NCI-H748 (cell line): ENCODE data around the gene CFAP157.

Source experiments
- DNase-seq: peaks from one replicate; lab custom pipeline; 2025; ENCODE audit not compliant: unreplicated experiment; lab: John Stamatoyannopoulos, UW

CFAP157 gene

DNA sequence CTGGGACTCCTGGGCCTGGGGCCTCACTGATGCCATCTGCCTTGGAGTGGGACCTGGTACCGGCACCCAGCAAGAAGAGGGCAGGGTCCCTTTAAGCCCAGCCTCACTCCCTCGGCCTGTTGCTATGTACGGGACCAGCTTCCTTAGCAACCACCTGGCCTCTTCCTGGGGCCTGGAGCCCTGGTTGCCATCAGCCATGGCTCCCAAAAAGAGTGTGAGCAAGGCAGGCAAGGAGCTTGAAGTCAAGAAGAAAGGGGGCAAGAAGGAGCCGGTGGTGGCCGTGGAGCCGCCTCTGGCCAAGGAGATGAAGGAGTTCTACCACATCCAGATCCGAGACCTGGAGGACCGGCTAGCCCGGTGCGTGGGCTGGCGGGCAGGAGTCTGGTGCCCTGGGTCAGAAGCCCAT, at the start of gene CFAP157:
CFAP157 (plus strand) TSS at position 153 of the 406 bp plus-strand sequence; CDS start at position 197, 44 bp downstream.
- peak; percentile 74 for DNase-seq

DNA sequence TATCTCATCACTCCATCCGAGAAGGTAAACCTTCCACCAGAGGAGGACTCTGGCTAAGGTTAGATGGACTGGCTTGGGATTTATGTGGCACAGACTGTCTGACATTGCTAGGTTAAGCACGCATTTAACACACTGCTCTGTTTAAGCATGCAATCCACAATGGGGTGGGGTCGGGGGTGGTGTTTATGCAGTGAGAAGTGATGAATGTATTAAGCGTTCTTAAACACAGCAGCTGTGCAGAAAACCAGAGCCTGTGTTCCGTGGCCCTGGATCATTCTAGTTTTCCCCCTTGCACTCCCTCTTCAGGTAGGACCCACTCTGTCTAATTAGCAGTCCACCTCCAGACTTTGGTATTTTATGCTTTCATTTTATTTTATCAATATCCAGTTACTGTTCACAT, 48.4 kb upstream of the CFAP157 start:
- DNase-seq: no peak

DNA sequence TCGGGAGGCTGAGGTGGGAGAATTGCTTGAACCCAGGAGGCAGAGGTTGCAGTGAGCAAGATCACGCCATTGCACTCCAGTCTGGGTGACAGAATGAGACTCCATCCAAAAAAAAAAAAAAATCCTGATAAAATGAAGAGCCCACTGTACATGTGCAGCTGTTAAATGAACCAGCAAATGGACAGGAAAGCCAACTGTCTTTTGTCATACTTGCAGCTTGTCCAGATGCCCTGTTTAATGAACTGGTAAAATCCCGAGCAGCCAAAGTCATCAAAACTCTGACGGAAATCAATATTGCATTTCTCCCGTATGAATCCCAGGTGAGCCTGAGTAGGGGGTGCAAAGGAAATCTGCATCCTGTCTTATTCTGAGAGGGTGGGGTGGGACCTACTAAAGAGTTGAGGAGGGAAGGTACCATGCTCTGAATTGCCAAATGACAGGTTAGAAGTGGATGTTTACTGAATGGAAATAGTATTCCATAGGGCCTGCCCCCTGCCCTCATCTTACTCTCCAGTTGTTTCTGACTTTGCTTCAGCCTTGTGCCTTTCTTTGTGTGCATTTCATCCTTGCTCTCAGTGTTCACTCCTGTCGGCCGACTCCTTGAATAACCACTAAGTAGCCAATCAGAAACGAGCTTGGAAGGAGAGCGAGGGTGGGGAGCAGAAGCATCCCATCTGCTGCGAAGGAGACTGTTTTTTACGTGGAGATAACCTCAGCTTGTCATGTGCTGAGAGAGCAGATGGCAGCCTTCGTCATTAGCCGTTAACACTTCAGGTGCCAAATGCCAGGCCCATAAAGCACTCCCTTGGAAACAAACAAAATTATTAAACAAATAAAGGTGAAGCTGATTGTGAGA, 45.7 kb upstream of the CFAP157 start:
- DNase-seq: peak; percentile 68

DNA sequence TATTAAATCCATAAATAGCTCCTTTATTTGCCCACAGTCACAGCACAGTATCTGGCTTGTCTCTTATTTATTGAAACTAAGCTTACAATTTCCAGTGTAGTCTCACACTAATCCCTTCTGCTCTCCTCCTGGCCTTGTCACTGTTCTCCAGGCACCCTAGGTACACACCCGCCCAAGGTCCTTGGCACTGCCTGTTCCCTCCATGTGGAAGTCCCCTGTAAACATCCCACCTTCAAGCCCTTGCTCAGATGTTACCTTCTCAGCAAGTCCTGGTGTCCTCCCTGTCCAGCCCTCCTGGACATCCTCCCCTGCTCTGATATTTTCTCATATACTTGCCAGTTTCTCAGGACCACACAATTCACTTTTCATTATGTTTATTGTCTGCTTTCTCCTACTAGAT, 44.2 kb upstream of the CFAP157 start:
- no peak for DNase-seq

DNA sequence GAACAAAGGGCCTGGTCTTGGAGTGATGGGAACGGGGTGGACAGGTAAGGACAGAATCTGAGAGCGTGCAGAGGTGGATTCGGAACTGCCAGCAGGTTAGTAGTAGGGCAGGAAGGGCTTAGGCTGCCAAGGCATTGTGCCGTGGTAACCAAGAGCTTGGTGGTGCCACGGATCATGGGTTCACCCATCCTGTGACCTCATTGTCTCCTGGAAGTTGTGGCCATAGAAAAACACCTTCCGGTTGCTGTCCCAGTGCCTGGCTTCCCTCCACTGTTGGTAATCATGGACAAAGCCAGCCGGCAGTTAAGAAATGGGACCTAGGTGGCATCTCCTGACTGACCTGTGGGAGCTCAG, 42.5 kb upstream of the CFAP157 start:
- DNase-seq: no peak

DNA sequence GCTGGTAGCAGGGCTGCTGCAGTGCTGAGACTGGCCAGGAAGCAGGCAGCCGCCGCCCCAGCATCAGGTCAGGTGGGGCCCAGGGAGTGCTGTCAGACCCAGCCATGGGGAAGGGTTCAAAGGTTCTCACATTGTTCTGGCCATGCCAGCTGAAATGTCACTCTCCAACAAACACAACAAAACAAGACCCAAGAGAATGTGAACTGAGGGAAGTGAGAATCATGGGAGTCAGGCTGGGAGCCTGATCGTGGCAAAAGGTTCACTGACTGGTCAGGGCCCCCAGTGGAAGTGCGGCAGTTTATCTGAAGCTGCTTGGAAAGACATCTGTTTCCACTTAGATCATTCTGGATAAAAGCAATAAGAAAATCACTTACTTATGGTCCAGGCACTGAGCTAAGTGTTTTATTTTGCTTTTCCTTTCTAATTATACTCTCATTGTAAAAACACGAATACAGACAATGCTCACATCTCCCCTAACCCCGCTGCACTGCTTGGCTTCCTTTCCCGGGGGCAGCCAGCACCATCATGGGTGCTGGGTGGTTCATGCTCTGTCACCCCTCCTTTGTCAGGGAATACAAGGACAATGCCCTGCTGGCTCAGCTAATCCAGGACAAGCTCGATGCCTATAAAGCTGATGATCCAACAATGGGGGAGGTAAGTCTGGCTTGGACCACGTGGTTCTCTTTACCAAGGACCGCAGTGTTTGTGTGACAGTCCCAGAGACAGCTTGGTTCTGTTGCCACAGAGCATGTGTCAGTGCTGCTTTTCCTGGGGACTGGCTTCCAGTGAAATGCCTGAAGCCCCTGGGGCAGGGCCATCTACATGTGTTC, 41.9 kb upstream of the CFAP157 start:
- no peak for DNase-seq

DNA sequence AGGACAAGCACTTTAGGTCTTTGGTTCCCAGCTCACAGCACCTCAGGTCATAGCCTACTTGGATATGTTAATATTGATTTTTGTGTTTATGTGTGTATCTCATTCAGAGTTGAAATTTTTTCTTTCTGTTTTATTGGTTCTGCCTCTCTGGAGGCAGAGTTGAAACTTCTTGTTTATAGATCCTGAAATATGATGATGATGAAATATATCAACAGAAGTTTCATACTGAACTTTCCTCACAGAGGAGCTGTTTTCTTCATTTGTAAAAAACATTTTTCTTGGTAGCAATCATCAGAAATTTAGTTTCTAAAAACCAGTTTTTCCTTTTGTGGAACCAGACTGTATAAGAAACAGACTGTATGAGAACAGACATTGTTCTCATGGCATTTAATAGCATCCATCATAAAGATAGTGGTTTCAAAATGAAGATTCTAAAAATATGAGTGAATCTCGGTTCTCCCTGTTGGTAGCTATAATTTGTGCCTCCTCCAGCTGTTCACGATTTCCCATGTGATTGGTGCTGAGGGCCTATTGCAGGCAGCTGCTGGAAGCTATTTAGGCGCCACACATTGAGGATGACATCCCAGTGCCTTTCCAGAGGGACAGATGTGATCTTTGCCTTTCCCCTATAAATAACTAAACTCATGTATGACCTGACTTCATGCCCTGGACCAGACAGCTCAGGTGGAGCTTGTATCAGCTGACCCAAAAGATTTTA, 39.5 kb upstream of the CFAP157 start:
- no peak for DNase-seq

DNA sequence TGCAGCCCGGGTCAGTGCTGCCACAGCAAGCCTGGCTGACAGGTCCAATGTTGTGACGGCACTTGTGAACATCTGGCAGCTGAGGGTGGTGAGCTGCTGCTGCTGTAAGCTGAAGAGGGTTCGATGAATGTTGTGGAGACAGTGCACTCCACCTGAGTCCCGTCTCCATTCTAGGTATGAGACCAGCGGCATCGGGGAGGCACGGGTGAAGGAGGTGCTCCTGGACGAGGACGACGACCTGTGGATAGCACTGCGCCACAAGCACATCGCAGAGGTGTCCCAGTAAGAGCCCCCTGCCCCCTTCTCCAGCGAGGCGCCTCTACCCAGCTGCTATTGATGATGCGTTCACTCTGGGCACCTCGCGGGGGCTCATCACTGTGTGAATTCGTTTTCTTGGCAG, 38.9 kb upstream of the CFAP157 start:
- no peak for DNase-seq

DNA sequence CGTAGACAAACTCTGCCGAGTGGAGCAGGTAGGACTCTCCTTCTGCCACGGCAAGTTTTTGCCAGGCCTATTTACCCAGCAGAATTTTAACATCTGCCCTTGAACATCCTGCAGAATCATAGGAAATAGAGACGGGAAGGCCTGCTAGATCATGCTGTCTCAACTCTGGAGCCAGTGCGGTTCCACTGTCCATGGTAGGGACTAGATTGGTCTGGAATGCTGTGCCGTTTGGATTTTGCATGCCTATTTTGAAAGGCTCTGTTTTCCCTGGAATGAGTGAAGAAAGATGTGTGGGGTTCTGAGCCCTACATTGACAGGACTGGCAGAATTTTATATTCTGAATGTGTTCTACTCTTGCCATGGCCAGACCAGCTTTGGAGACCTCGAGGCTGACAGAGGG, 33.6 kb upstream of the CFAP157 start:
- DNase-seq: no peak

DNA sequence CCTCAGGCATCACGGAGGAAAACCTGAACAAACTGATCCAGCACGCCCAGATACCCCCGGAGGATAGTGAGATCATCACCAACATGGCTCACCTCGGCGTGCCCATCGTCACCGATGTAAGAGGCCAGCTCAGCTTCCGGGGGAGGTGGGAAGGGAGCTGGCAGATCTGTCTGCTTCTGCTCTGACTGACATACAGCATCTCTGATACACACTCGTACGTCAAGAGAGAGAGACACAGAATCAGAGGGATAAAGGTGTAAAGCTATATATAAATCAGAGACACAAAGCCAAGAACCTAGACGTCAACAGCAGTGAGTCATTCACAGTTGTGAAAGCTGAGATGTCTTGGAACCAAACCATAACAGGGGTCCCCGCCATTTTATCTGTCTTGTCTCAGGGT, 30.1 kb upstream of the CFAP157 start:
- DNase-seq: no peak

DNA sequence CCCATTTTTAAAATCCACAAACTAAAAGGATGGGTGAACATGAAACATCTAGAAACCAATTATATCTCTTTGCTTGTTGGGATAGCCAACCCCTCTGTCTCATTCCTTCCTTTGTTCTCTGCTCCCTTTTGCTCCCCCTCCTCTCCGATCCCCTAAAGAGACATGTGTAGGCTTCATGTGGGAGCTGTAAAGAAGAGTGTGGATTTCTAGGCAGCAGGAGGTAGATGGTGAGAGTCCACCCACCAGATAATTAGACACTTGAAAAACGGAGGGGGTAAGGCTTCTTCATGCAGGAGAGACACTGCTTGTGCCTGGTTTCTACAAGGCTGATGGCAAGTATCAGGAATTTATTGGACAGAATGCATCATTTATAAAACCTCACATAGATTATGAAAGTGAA, 27.3 kb upstream of the CFAP157 start:
- no peak for DNase-seq

DNA sequence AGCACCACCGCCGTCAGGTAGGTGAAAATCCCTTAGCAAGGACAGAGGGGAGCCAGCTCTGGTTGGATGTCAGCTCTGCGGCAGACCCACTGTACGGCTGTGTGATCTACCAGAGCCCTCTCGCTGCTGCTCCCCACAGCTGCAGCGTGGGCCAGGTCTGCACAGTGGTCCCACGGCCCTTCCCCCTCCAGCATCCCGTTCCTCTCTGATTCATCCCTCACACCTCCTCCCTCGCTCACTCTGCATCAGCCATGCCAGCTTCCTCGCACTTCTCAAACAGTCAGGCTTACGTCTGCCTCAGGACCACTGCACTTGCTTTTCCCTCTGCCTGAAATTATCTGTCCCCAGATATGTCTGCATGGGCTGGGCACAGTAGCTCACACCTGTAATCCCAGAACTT, 26.6 kb upstream of the CFAP157 start:
- DNase-seq: no peak

DNA sequence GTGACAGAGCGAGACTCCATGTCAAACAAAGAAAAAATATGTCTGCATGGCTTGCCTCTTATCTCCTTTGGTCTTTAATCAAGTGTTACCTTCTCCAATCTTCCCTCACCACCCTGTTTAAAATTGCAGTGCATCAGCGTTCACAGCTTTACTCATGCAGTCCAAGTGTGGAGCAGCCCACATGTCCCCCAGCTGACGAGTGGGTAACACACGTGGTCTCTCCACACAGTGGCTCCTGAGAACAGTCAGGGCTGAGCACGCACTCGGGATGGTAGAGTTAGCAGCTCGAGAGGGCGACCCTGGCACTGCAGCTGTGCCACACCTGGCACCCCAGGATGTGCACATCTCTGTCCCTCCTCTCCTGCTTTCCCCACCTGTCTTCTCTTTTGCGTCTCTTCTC, 25.9 kb upstream of the CFAP157 start:
- no peak for DNase-seq

DNA sequence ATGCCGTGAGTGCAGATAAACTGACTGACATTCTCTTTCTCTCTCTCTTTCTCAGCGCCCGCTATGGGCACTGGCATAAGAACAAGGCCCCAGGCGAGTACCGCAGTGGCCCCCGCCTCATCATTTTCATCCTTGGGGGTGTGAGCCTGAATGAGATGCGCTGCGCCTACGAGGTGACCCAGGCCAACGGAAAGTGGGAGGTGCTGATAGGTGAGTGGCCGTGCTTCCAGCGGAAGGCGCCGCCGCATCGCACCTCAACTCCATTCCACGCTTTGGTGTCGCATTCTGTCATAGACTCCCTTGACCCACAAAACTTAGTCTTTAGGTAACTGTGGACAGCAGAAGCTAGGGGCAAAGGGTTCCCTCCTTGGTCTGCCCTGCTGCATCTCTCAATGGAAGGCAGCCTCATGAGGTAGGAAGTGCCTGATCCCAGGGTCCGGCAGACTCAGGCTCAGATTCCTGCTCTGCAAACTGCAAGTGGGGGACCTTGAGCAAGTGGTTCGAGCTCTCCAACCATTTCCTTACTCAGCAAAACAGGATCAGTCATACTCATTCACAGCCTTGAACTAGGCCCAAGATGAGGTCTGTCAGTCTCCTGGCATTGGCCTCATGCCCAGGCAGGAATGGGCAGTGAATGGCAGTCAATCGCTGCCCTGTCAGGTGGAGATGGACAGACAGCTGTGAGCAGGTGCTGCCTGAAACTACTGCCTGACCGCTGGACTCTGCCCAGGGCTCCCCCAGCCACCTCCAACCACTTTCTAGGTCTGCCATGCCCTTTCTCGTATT, 24.2 kb upstream of the CFAP157 start:
- DNase-seq: no peak

DNA sequence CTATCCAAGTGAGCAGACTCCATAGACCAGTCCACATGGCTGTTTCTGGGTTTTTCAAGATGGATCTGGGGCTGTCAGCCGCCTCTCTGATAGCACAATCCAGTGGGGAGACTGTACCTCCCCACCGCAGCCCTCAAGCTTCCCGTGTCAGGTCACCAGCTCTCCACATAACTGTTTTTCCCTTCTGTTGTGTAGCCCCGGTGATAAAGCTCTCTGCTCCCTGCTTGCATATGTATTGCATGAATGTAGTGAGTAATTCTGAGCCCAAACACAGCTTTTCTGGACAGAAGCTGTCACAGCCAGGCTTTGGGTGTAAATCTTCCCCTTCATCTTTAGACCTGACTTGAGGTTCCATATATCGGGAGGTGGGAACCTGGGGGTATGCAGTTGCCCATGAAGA, 23.1 kb upstream of the CFAP157 start:
- no peak for DNase-seq

DNA sequence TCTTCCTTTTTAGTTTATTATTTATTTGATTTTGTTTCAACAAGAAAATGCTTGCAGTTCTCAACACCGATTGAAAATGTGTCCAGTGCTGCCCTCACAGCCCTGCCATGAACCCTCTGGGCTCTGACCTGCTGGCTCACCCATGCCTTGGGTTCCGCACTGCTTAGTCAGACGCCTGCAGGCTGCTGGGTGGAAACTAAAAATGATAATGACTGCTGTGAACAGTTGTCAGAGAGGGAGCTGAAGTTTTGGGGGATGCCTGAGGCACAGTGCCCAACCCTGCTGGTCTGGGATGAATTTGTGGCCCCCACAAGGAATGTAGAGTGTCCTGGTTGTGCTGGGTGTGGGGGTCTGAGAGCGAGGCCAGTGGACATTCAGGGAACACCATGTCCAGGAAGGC, 22.2 kb upstream of the CFAP157 start:
- no peak for DNase-seq

DNA sequence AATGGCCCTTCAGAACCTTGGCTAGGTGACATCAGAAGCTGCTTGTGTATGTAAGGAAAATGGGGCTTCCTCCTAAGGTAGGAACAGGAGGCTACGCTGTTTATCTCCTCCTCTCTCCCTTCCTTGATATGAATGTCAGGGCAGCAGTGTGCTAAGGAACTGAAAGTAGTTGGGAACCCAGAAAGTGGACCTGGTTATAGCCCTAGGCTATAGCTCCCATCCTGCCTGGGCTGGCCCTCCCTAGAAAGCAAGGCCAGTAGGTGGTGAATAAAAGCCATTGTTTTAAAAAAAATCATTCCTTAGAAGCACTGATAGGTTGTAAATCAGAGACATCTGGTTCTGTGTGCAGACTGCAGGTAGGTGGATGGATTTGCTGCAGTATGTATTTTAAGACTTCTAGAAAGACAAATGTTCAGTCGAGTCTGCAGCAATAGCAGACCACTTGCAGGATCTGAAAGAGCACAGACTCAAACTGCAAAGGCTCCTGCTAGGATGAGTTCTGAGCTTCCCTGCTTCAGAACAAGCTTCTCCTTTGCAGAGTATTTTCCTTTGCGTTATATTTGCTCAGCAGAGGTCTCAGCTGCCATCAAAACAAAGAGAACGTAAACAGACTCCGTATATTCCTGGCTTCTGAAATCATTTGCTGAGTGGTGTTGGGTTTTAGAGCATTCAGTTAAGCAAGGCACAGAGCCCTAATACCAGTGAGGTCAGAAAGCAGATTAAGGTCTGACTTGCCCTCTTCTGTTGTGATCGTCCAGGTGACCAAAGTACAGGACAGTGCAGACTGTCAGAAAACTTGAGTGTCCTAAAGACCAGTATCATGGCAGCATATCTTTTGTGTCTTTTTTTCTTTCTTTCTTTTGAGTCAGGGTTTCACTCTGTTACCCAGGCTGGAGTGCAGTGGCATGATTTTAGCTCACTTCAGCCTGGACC, 20.1 kb upstream of the CFAP157 start:
- DNase-seq: no peak

DNA sequence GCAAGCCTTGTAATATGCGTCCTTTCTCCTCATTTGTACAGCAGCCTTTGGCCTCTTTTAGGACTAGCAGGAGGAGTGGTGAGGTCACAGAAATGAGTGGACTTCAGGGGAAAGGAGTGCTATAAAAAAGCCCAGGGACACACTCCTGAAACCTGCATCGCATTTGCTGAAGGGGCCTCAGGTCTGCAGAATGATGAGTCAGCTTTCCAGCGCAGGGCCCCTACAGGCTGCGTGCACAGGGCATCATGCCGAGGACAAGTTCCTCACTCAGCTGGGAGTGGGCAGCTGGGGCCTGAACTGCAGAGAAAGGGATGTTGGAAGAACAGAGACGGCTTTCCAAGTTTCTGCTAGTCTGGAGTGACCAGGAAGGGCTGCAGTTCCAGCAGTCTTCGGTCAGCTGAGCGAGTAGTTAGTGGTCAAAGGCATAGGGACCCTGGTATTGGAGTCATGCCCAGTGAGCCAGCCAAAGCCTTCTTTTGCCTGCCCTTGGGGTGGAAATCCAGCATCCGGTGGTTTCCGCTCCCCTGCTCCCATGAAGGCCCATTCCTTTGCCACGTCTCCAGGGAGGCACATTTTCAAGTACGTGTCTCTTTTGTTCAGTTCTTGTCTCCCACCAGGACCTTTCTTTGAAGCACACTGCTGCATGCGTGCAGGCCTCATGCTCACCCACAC, 17.3 kb upstream of the CFAP157 start:
- no peak for DNase-seq

DNA sequence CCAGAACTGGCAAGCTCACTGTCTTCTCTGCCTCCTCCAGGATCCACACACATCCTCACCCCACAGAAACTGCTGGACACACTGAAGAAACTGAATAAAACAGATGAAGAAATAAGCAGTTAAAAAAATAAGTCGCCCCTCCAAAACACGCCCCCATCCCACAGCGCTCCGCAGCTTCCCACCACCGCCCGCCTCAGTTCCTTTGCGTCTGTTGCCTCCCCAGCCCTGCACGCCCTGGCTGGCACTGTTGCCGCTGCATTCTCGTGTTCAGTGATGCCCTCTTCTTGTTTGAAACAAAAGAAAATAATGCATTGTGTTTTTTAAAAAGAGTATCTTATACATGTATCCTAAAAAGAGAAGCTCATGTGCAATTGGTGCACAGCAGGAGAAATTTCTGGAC, 16.1 kb upstream of the CFAP157 start:
- DNase-seq: no peak
